H1 (cell line): Measurements from ENCODE around the gene ARL5A. TPM values are rescaled to one million over a fixed set of nuclear protein-coding genes. Genes with fewer than 3 reads are reported as not detected.

Experiments
- SP4 ChIP-seq: IDR thresholded peaks from 2 replicates; pipeline ENCODE4 v1.6.1; 2012; ENCODE audit warnings: low read length, inconsistent platforms
- TAF1 ChIP-seq: IDR thresholded peaks from 2 replicates; pipeline ENCODE4 v1.6.1; 2011; ENCODE audit warnings: mild to moderate bottlenecking, low read depth, low read length
- polyA plus RNA-seq, 7 experiments: library from polyadenylated mRNA; depleted of rRNA in 3 of 7; stranded (reverse) in 5 of 7; unstranded in 2 of 7; fragments of >200 nt in 5 of 7; fragments of 200-250 nt in 2 of 7; gene quantifications; 1 replicate in 5 of 7; 2 replicates in 1 of 7; 4 replicates in 1 of 7; pipeline versions ENCODE4 v1.2.1 to v1.2.3, GENCODE V29; 2011 to 2013; ENCODE audit warnings: missing spikeins in 2 of 7, mixed read lengths in 2 of 7
- total RNA-seq: library from RNA; stranded (reverse); fragmentation: NEBNext Ultra II Directional; extraction: Animal tissue kit (Norgen Biotek cat#: 25700); gene quantifications from 2 replicates; pipeline ENCODE4 v1.2.1, GENCODE V29; 2021
- TF ChIP-seq, protein P1 (sequence below): IDR thresholded peaks from 2 replicates; pipeline ENCODE4 v1.6.1; 2012; ENCODE audit warnings: low read length, inconsistent platforms

Gene ARL5A
- total and polyA plus RNA-seq, 2 of the 8 experiments (the other 6 are each of a cell fraction or from before 2014, with no cell fraction given) = 12.6 to 86.3 TPM

DNA sequence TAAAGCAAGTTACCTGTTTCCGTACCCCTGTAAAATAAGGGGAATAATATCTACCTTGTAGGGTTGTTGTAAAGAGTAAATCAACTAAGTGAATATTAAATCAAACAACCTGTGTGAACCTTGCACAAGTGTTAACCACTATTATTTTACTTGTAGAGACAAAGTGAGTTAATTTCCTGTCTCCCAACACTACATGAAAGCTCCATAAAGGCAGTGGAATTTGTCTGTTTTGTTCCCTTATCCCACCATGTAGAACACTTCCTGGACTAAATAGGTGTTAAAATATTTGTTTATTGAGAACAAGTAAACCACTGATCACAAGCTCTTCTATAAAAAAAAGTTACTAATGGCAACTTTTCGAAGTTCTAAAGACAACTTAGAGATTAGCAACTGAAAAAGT is 3.3 kb downstream of the ARL5A start (continued):
- TF ChIP-seq SP4 = no peak
- TF ChIP-seq, protein P1, sequence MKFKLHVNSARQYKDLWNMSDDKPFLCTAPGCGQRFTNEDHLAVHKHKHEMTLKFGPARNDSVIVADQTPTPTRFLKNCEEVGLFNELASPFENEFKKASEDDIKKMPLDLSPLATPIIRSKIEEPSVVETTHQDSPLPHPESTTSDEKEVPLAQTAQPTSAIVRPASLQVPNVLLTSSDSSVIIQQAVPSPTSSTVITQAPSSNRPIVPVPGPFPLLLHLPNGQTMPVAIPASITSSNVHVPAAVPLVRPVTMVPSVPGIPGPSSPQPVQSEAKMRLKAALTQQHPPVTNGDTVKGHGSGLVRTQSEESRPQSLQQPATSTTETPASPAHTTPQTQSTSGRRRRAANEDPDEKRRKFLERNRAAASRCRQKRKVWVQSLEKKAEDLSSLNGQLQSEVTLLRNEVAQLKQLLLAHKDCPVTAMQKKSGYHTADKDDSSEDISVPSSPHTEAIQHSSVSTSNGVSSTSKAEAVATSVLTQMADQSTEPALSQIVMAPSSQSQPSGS = no peak
- TF ChIP-seq TAF1 = no peak
